PC-3 (cell line): ENCODE measurements around the gene TIRAP. TPM values are rescaled to one million over a fixed set of nuclear protein-coding genes. Genes with fewer than 3 reads are reported as not detected.

ENCODE experiments used
- ATAC-seq: fragments of 200-7000 bp; cut with Tn5 transposase; 2 replicates; pipeline ENCODE4 v1.9.1; 2020; ENCODE audit warnings: mild to moderate bottlenecking, moderate library complexity
- BruUV-seq: library from RNA; stranded (reverse); fragments of 400-500 nt; replicated peaks from 2 replicates; lab custom pipeline; 2021; lab: Mats Ljungman, UMichigan
- CTCF ChIA-PET: fragments of 300-600 bp; sonication (Branson Sonifier 250); formaldehyde crosslinking; loops from one replicate; lab custom pipeline; 2022; ENCODE audit warnings: antibody characterized with exemption; lab: Charles Lee
- POLR2A ChIA-PET: fragments of 300-600 bp; sonication (Branson Sonifier 250); formaldehyde crosslinking; loops from one replicate; lab custom pipeline; 2022; ENCODE audit warnings: antibody characterized with exemption; ENCODE audit not compliant: unreplicated experiment; lab: Charles Lee
- DNase-seq: peaks from one replicate; pipeline ENCODE4 v3.0.0-alpha.2; 2015
- H2AFZ ChIP-seq: fragments of 300-600 bp; sonication (generic); 2 replicates; pipeline ENCODE4 v1.6.0; 2016; ENCODE audit warnings: antibody characterized with exemption, low read length
- H3F3A ChIP-seq: fragments of 300-600 bp; sonication (generic); one replicate; pipeline ENCODE4 v1.6.0; 2017; ENCODE audit warnings: antibody characterized with exemption, low read length, control low read depth, mild to moderate bottlenecking; ENCODE audit not compliant: unreplicated experiment
- H3K27ac ChIP-seq: fragments of 300-600 bp; sonication (generic); 2 replicates; pipeline ENCODE4 v1.5.1; 2016; ENCODE audit warnings: mild to moderate bottlenecking, low read length
- H3K27me3 ChIP-seq: fragments of 300-600 bp; sonication (generic); 2 replicates; pipeline ENCODE4 v1.6.1; 2016; ENCODE audit warnings: low read length, mixed read lengths
- H3K36me3 ChIP-seq: fragments of 300-600 bp; sonication (generic); 2 replicates; pipeline ENCODE4 v1.6.1; 2016; ENCODE audit warnings: low read depth, mixed run types, low read length, mixed read lengths
- H3K4me1 ChIP-seq: fragments of 300-600 bp; sonication (generic); 2 replicates; pipeline ENCODE4 v1.5.1; 2016; ENCODE audit warnings: low read length; ENCODE audit not compliant: insufficient read depth
- H3K4me2 ChIP-seq: fragments of 300-600 bp; sonication (generic); 2 replicates; pipeline ENCODE4 v1.6.0; 2016; ENCODE audit warnings: low read length
- H3K4me3 ChIP-seq: fragments of 300-600 bp; sonication (generic); 2 replicates; pipeline ENCODE4 v1.5.1; 2016; ENCODE audit warnings: mild to moderate bottlenecking, low read length, mixed read lengths
- H3K79me2 ChIP-seq: fragments of 300-600 bp; sonication (generic); 2 replicates; pipeline ENCODE4 v1.6.1; 2017; ENCODE audit warnings: low read length, mixed read lengths
- H3K9ac ChIP-seq: fragments of 300-600 bp; sonication (generic); 2 replicates; pipeline ENCODE4 v1.6.0; 2016; ENCODE audit warnings: mild to moderate bottlenecking, low read length
- H3K9me2 ChIP-seq: fragments of 300-600 bp; sonication (generic); replicated peaks from 2 replicates; pipeline ENCODE4 v1.6.1; 2016; ENCODE audit warnings: mixed run types, low read length, mixed read lengths
- H3K9me3 ChIP-seq: fragments of 300-600 bp; sonication (generic); 2 replicates; pipeline ENCODE4 v1.6.1; 2016; ENCODE audit warnings: low read length, mixed read lengths
- H4K20me1 ChIP-seq: fragments of 300-600 bp; sonication (generic); 2 replicates; pipeline ENCODE4 v1.6.1; 2016; ENCODE audit warnings: low read length, mixed read lengths
- EZH2 ChIP-seq: fragments of 300-600 bp; sonication (generic); IDR thresholded peaks from one replicate; pipeline ENCODE4 v1.6.1; 2017; ENCODE audit warnings: antibody characterized with exemption, mild to moderate bottlenecking, low read length; ENCODE audit not compliant: unreplicated experiment
- EZH2phosphoT487 ChIP-seq: fragments of 300-600 bp; sonication (generic); IDR thresholded peaks from 2 replicates; pipeline ENCODE4 v1.6.1; 2018; ENCODE audit warnings: mild to moderate bottlenecking, antibody characterized with exemption, low read length, borderline replicate concordance
- intact Hi-C: fragments of 100-400 bp; cut with micrococcal nuclease; formaldehyde crosslinking; loops from 2 replicates; pipeline ENCODE4 v1.9.0; 2023
- total RNA-seq: library from RNA; depleted of rRNA; stranded (reverse); fragments of >200 nt; gene quantifications from 2 replicates; pipeline ENCODE4 v1.2.3, GENCODE V29; 2014
- TF ChIP-seq, protein P1 (sequence below): fragments of 300-600 bp; sonication (generic); conservative IDR thresholded peaks from 2 replicates; pipeline ENCODE4 v1.5.1; 2017; ENCODE audit warnings: antibody characterized with exemption, low read depth, mild to moderate bottlenecking, low read length

The TIRAP gene
- total RNA-seq, 1 experiment from 2014 or later, result 8.4 TPM

DNA sequence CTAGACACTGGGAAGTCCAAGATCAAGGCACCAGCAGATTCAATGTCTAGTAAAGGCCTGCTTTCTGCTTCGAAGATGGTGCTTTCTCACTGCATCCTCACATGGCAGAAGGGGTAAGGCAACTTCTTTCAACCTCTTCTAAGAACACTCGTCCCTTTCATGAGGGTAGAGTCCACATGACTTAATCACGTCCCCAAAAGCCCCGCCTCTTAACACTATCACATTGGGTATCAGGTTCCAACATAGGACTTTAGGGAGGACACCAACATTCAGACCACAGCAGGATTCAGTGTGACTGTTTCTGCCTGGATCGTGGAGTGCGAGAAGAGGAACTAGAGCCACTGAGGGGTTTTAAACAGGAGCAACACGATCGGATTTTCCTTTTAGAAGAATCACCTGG lies 3.7 kb upstream of the TIRAP start:
- ATAC-seq, result no peak
- Histone ChIP-seq H3K9ac (no peak overlapping the region), H3K27ac (no peak overlapping the region), H3K9me3 (no peaks in the 10 kb centered on the region), H3K4me1 (peaks cover 18% of the 10 kb centered on the region; the same call in 1 of the 2 replicates), H4K20me1 (no peaks in the 10 kb centered on the region), H3F3A (no peaks in the 10 kb centered on the region), H2AFZ (no peak overlapping the region), H3K36me3 (peaks cover 33% of the 10 kb centered on the region; the same call in 1 of the 2 replicates), H3K4me2 (no peak overlapping the region), H3K27me3 (no peaks in the 10 kb centered on the region), H3K4me3 (no peak overlapping the region), H3K79me2 (peaks cover 10% of the 10 kb centered on the region), H3K9me2 (no peaks in the 10 kb centered on the region)
- DNase-seq, result no peak
- ChIA-PET POLR2A (no interaction called here), CTCF (no interaction called here)
- TF ChIP-seq EZH2, result no peak
- no peak for TF ChIP-seq EZH2phosphoT487
- TF ChIP-seq, protein P1, sequence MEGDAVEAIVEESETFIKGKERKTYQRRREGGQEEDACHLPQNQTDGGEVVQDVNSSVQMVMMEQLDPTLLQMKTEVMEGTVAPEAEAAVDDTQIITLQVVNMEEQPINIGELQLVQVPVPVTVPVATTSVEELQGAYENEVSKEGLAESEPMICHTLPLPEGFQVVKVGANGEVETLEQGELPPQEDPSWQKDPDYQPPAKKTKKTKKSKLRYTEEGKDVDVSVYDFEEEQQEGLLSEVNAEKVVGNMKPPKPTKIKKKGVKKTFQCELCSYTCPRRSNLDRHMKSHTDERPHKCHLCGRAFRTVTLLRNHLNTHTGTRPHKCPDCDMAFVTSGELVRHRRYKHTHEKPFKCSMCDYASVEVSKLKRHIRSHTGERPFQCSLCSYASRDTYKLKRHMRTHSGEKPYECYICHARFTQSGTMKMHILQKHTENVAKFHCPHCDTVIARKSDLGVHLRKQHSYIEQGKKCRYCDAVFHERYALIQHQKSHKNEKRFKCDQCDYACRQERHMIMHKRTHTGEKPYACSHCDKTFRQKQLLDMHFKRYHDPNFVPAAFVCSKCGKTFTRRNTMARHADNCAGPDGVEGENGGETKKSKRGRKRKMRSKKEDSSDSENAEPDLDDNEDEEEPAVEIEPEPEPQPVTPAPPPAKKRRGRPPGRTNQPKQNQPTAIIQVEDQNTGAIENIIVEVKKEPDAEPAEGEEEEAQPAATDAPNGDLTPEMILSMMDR, result no peak
- intact Hi-C loops, result no loop called here
- BruUV-seq, result no TSS peak

DNA sequence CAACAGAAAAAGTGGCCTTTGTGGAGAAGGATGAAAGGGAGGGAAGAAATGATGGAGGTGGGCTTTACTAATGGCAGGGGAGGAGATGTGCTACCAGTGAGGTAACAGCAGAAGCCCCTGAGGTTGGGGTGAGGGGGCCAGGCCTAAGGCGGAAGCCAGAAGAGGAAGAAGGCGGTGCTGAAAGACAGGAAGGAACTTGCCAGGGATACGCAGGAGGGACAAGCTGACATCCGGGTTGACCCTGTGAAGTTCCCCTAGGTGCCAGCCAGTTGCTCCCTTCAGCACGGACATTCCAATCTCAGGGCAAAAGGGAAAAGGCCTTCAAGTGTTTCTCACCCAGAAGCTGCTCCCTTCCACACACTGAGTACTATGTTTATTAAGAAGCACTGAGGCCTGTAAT lies 2.3 kb upstream of the TIRAP start:
- no peak for ATAC-seq
- Histone ChIP-seq H3K4me2 (no peak overlapping the region), H3K9me3 (no peaks in the 10 kb centered on the region), H4K20me1 (no peaks in the 10 kb centered on the region), H3K27me3 (no peaks in the 10 kb centered on the region), H3K4me3 (no peak overlapping the region), H3K4me1 (peaks cover 28% of the 10 kb centered on the region; the same call in 1 of the 2 replicates), H3K36me3 (peaks cover 24% of the 10 kb centered on the region; the same call in 1 of the 2 replicates), H3K79me2 (peaks cover 18% of the 10 kb centered on the region), H3F3A (no peaks in the 10 kb centered on the region), H2AFZ (no peak overlapping the region), H3K9me2 (no peaks in the 10 kb centered on the region), H3K27ac (no peak overlapping the region), H3K9ac (no peak overlapping the region)
- no peak for DNase-seq
- ChIA-PET CTCF (no interaction called here), POLR2A (interaction anchor here (0.6 kb wide), 1 partner anchor 125 kb away, joined by 3 read pairs; no protein-coding TSS in a partner anchor)
- TF ChIP-seq EZH2 (no peak), EZH2phosphoT487 (no peak)
- TF ChIP-seq, protein P1, result no peak
- no TSS peak for BruUV-seq
- intact Hi-C loops, result no loop called here

DNA sequence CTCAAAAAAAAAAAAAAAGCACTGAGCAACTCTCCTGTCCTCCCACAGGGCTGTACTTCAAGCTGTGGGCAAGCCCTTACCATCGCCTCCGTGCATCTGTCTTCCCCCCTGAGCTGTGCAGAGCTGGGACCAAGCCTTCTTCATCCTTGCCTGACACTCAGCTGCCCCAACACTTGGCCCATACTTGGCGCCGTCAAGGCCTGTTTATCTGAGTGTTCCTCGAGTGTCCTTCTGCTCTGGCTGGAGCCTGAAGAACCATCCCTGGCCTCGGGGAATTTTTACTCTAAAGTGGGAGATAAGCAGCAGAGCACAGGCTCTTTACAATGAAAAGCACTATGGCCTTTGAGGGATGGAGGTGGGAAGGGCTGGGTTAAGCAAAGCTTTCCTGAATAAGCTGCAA lies 1.6 kb upstream of the TIRAP start:
- no peak for TF ChIP-seq EZH2phosphoT487
- TF ChIP-seq, protein P1, result no peak
- no peak for TF ChIP-seq EZH2
- ChIA-PET POLR2A (no interaction called here), CTCF (no interaction called here)
- DNase-seq (no peak), ATAC-seq (no peak)
- no peaks in the 10 kb centered on the region for H3K27me3 ChIP-seq
- H3K36me3 ChIP-seq, result peaks cover 19% of the 10 kb centered on the region; the same call in 1 of the 2 replicates
- H3K79me2 ChIP-seq, result peaks cover 24% of the 10 kb centered on the region
- no peaks in the 10 kb centered on the region for H3F3A ChIP-seq
- no peak overlapping the region for H3K27ac ChIP-seq
- H3K4me2 ChIP-seq, result no peak overlapping the region
- H4K20me1 ChIP-seq, result no peaks in the 10 kb centered on the region
- peaks cover 30% of the 10 kb centered on the region; the same call in 1 of the 2 replicates for H3K4me1 ChIP-seq
- H3K4me3 ChIP-seq, result no peak overlapping the region
- intact Hi-C loops, result no loop called here
- no peak overlapping the region for H3K9ac ChIP-seq
- no peaks in the 10 kb centered on the region for H3K9me2 ChIP-seq
- no peaks in the 10 kb centered on the region for H3K9me3 ChIP-seq
- no TSS peak for BruUV-seq
- no peak overlapping the region for H2AFZ ChIP-seq
